ENCODE measurements around the gene FBXO15. TPM values are rescaled to one million over a fixed set of nuclear protein-coding genes. Genes with fewer than 3 reads are reported as not detected.

The FBXO15 gene
- total and polyA plus RNA-seq, 2 of the 8 experiments (the other 6 are each of a cell fraction or from before 2014, with no cell fraction given) = 0.84 to 0.85 TPM

GRCh38 chr18:74171910-74172606 lies 24.4 kb upstream of the FBXO15 start (continued):
- TF ChIP-seq, protein P1, sequence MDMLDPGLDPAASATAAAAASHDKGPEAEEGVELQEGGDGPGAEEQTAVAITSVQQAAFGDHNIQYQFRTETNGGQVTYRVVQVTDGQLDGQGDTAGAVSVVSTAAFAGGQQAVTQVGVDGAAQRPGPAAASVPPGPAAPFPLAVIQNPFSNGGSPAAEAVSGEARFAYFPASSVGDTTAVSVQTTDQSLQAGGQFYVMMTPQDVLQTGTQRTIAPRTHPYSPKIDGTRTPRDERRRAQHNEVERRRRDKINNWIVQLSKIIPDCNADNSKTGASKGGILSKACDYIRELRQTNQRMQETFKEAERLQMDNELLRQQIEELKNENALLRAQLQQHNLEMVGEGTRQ (IDR thresholded peaks at IDR 0.05; ENCODE audit: low read length) = no peak
- no peak for TF ChIP-seq BRCA1 (IDR thresholded peaks at IDR 0.05; ENCODE audit: low read depth, low read length)
- TF ChIP-seq MAX (IDR thresholded peaks at IDR 0.05) = no peak
